GM12892 (cell line): ENCODE results near the gene TOMM22. TPM values are rescaled to one million over a fixed set of nuclear protein-coding genes. Genes with fewer than 3 reads are reported as not detected.
"Not testable (repeated sequence)": the region's sequence is repeated elsewhere in the genome, so short reads cannot be mapped to it uniquely, and the experiment has no call there.

Experiments
- DNase-seq: peaks from one replicate; pipeline ENCODE4 v3.0.0; 2011; ENCODE audit not compliant: insufficient read length
- FAIRE-seq: peaks from 2 replicates; lab custom pipeline; 2011; peaks lifted over from hg19 to GRCh38; lab: Jason Lieb, UNC
- POLR2A ChIP-seq: IDR thresholded peaks from 2 replicates; pipeline ENCODE4 v1.6.1; 2011; ENCODE audit warnings: low read depth, low read length, control low read depth
- POLR2AphosphoS5 ChIP-seq: IDR thresholded peaks from 2 replicates; pipeline ENCODE4 v1.6.1; 2011; ENCODE audit warnings: low read depth, low read length, control low read depth
- TAF1 ChIP-seq: IDR thresholded peaks from 2 replicates; pipeline ENCODE4 v1.6.1; 2011; ENCODE audit warnings: low read depth, mild to moderate bottlenecking, control low read depth, low read length, borderline replicate concordance
- polyA plus RNA-seq: library from polyadenylated mRNA; unstranded; fragments of >200 nt; gene quantifications from one replicate; pipeline ENCODE4 v1.2.1, GENCODE V29; 2012; ENCODE audit warnings: missing spikeins, inconsistent platforms; ENCODE audit not compliant: missing spikeins

TOMM22 gene
- 98.6 TPM for polyA plus RNA-seq

DNA sequence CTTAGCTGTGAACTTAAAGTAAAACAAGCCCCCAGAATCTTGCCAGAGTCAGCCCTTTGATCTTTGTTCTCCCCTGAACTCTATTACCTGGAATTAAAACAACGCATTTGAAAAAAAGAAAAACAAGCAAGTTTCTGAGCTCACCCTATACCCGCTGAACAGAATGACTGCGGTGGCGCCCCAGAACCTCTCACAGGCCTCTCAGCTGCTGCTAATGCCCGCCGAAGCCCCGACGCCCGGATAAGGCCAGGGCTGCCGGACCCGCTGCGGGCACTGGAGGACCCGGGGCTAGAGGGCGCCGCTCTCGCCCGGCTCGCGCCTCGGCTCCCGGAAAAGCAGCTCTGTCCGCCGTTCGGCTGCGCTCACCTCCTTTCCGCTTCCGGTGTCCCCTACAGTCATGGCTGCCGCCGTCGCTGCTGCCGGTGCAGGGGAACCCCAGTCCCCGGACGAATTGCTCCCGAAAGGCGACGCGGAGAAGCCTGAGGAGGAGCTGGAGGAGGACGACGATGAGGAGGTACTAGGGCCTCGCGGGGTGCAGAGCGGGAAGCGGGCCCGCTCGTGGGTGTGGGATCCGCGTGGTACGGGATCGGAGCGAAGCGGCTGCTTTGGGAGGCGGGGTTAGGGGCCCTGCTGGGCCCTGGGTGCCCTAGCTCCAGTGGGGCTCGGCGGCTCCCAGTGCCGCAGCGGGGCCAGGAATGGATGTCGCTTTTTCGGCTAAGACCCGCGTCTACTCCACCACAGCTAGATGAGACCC, at the start of gene TOMM22:
TOMM22 (plus strand) TSS at position 376 of the 754 bp plus-strand sequence; CDS start at position 398, 22 bp downstream.
- TF ChIP-seq TAF1 (peak; percentile 93), POLR2A (peak; percentile 96), POLR2AphosphoS5 (peak; percentile 95)
- FAIRE-seq (peak; percentile 96), DNase-seq (peak; percentile 99)

DNA sequence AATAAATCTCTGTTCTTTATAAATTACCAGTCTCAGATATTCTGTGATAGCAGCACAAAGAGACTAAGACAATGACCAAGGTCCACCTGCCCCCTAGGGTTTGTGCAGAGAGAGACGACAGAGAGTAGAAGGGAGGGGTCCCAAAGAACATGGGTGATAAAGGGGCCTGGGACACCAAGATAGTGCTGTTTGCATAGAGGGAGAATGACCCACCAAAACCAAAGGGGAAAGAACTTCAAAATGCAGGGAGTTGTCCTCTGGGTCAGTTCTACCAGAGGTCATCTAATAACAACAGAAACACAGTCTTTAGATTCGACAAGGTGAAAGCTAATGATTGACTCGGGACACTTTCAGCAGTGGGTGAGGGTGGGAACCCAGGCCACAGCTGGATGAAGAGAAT, 49.2 kb upstream of the TOMM22 start:
- FAIRE-seq (no peak), DNase-seq (no peak)
- TF ChIP-seq TAF1 (no peak), POLR2AphosphoS5 (no peak), POLR2A (no peak)

DNA sequence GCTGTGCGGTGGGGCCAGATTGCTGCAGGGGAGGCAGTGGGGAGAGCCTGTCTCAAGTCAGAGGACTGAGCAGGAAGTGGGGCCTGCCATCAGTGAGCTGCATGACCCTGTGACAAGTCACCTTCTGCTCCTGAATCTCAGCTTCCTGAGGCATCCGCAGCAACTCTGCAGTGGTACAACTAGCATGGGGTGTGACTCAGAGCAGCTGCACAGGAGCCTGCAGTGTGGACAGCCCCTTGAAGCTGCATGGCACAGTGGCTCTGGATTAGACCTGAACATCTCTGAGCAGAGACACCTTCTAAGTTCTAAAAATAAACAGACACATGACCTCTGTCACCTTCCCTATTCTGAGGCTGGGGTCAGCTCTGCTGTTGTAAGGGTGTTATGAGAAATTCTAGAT, 43.5 kb upstream of the TOMM22 start:
- DNase-seq = no peak
- FAIRE-seq = no peak
- no peak for TF ChIP-seq POLR2AphosphoS5
- TF ChIP-seq TAF1 = no peak
- TF ChIP-seq POLR2A = no peak

DNA sequence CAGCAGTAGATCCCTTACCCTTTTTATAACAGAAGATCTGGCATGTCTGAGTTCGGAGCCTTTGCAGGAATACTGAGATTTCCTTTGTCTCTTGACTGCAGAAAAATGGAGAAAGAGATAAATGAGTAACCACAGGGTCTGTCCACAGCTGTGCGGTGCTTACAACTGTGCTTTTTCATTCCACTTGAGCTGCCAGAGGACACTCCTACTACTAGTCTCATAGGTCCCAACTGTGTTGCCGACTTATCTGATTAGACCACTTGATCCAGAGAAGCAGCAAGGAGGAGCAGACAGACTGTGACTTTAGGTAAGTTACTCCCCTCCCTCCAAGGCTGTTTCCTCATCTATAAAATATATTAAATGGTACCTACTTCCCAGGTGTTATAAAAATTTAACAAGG, 43.0 kb upstream of the TOMM22 start:
- no peak for FAIRE-seq
- TF ChIP-seq POLR2A = no peak
- TF ChIP-seq TAF1 = no peak
- no peak for TF ChIP-seq POLR2AphosphoS5

DNA sequence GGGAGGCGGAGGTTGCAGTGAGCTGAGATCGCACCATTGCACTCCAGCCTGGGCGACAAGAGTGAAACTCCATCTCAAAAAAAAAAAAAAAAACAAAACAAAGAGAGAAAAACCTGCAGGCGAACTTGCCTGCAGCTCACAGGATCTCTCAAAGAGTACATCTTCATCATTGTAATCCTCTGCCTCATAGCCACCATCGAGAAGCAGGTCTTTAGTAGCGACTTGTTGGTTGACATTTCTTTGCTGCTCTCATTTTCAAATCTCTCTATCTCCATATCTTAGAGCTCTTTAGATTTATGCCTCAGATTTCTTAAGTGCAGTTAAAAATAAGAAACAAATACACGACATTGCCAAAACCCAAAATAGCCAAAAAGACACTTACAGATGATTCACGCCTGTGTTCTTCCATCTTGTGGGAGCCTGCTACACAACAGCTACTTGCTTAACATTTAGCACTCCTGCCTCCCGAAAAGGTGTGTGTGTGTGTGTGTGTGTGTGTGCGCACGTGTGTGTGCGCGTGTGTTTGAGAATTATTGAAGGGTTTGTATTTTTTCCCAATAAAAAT, 40.2 kb upstream of the TOMM22 start:
- no peak for DNase-seq
- no peak for FAIRE-seq
- TF ChIP-seq TAF1 (no peak), POLR2AphosphoS5 (no peak), POLR2A (no peak)

More for the DNA sequence above, 43.0 kb upstream of the TOMM22 start:
- no peak for DNase-seq

DNA sequence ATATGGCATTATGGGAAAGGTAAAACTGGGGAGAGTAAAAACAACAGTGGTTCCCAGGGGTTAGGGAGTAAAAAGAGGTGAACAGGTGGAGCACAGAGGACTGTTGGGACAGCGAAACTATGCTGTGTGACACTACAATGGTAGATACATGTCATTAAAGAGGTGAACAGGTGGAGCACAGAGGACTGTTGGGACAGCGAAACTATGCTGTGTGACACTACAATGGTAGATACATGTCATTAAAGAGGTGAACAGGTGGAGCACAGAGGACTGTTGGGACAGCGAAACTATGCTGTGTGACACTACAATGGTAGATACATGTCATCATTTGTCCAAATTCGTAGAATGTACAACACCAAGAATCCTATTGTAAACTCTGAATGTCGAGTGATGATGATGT, 37.5 kb upstream of the TOMM22 start:
- FAIRE-seq = peak; percentile 89
- not testable (repeated sequence) for DNase-seq

DNA sequence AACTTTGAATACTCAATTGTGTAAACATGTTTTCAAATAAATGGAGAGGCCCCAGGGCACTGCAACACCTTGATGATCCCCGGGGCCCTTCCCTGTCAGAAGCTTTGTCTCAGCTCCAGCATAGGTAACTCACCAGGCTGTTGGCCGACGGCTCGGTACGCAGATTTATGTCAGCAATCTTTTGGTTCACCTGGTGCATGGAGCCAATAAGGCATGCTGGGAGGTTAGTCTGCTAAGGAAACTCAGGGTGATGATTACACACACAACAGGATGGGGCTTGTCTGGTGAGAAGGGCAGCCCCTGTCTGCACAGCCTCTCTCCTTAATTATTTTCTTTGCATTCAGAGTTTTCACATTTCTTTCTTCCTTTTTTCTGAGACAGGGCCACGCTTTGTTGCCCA, 36.3 kb upstream of the TOMM22 start:
- DNase-seq (no peak), FAIRE-seq (no peak)
- TF ChIP-seq POLR2AphosphoS5 (no peak), POLR2A (no peak), TAF1 (no peak)

DNA sequence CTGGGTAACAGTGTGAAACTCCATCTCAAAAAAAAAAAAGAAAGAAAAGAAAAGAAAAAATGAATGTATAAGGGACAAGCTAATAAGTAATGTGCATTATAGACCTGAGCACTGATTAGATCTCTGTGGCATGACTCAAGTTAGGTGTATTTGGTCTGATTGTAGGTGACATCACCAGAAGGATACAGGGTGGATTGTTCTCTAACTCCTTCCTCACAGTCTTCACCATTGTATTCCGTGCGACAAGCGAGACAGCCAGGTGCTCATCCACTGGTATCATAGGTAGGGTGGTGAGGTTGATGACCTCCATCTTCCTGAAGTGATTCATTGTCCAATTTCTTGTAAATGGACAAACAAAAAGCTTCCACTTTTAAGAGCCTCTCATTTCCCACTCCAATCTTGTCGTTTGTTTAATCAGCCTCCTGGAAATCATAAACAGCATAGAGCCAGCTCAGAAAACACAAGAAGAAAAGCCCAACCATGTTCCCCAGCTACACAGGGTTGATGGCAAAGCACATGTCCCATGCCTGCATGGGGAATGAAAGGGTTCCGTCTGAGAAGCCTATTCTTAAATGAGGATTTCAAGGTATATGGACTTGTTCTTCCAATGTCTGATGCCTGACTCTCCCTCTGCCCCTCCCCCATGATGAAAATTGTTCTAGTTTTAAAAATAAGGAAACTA, 31.8 kb upstream of the TOMM22 start:
- TF ChIP-seq POLR2AphosphoS5 = no peak
- no peak for TF ChIP-seq TAF1
- TF ChIP-seq POLR2A = no peak
- FAIRE-seq = no peak
- DNase-seq = no peak

DNA sequence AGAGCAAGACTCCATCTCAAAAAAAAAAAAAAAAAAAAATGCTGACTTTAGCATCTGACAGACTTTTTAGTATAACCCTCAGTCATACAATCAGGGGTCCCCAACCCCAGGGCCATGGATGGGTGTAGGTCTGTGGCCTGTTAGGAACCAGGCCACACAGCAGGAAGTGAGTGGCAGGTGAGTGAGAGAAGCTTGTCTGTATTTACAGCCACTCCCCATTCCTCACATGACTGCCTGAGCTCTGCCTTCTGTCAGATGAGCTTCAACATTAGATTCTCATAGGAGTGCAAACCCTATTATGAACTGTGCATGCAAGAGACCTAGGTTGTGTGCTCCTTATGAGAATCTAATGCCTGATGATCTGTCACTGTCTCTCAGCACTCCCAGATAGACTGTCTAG, 28.9 kb upstream of the TOMM22 start:
- FAIRE-seq (no peak), DNase-seq (no peak)
- TF ChIP-seq TAF1 (no peak), POLR2AphosphoS5 (no peak), POLR2A (no peak)

DNA sequence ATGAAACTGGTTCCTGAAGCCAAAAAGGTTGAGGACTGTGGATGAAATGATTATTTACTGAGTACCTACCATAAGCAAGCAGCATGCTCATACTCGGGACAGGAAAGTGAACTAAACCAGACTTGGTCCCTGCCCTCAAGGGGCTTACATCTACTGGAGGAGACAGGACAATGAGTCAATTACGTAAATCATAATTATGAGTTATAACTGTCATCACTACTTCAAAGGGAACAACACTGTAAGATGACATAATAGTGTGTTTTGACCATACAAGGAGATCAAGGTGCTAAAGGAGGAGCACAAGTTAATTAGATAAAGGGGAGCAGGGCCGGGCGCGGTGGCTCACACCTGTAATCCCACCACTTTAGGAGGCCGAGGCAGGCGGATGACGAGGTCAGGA, 28.0 kb upstream of the TOMM22 start:
- no peak for FAIRE-seq

DNA sequence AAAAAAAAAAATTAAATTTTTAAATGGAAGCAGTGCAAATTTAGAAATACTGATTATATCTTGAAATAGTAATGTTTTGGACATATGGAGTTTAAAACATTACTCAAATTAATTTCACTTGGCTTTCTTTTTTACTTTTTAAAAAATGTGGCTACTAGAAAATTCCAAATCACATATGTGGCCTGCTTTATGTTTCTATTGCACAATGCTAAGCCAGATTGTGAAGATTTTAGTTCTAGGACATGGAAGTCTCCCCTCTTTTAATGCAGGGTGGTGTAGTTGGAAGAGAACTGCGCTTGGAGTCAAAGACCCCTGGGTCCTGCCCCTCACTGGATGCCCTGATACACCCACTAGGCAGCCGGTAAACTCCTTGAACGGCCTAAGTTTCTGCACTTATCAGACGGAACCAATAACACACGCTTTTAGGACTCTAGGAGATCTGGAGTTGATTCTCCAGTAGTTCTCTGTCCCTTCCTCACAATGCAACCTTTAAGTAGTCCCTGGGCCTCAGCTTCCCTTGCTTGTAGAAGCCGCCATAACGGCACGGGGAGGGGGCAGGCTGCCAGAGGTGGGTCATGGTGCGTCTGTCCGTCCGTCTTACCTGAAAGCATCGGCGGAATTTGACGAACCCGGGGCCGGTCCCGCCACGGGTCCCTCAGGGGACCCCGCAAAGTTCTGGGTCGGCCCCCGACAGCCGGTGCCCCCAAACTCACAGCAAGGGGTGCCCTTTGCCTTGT, 26.1 kb upstream of the TOMM22 start:
- FAIRE-seq (no peak), DNase-seq (no peak)
- TF ChIP-seq TAF1 = no peak
- TF ChIP-seq POLR2AphosphoS5 = no peak
- TF ChIP-seq POLR2A = no peak

More for the DNA sequence above, 28.0 kb upstream of the TOMM22 start:
- TF ChIP-seq POLR2AphosphoS5 (no peak), POLR2A (no peak), TAF1 (no peak)
- DNase-seq = no peak

DNA sequence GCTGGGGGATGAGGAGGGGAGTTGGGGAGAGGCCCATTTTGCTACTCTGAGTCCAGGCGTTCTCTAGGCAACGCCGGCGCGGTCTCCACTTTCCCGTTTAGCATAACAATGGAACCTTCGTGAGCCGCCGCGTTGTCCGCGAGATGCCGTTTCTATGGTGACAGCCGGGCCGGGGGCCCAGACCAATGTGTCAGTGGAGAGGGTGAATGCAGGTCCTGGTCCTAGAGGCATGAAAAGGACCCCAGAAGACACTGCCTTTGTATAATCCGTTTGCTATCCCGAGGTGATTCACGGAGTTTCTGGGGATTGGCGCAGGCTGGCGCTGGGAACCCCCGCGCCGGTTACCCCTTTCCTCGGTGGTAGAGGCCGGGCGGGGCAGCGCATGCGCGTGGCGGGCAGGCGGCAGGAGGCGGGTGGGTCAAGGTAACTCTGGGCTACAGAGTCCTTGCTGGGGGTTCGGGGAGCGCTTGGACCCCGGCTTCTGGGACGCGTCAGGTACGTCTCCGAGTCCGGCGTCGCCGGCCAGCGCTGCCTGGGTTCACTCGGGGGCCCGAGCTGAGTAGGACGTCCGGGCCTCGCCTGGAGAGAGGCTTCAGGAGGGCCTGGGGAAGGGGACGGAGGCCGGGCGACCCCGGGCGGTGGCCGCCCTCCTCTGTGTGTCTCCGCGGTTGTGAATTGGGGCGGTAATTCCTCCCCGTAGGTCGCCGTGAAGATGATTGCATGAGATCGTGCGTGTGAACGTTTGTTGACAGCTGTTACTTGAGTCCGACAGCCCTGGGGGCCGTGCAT, 25.3 kb upstream of the TOMM22 start, which contains the start of the genes CBY1 and FAM227A:
CBY1 (plus strand) TSS at position 383 of the 789 bp plus-strand sequence. CDS start 11,417 bp downstream, outside the sequence.
FAM227A (minus strand) TSS at position 137 of the 789 bp plus-strand sequence. CDS start 6,224 bp downstream, outside the sequence.
- DNase-seq = peak; percentile 96
- peak; percentile 31; the same call in 1 of the 2 replicates for TF ChIP-seq POLR2A
- peak; percentile 44; the same call in 1 of the 2 replicates for TF ChIP-seq POLR2AphosphoS5
- no peak for TF ChIP-seq TAF1
- peak; percentile 97 for FAIRE-seq
